GM13976 (cell line): ENCODE measurements around the gene GOLGA6L10.
A peak's percentile ranks its signal among the peaks of the same experiment; 100 is the strongest.
"Not testable (repeated sequence)": the region's sequence is repeated elsewhere in the genome, so short reads cannot be mapped to it uniquely, and the experiment has no call there.

Source experiments
- DNase-seq: peaks from one replicate; pipeline ENCODE4 v3.0.0; 2012; ENCODE audit warnings: low spot score
- in situ Hi-C: fragments of 300-500 bp; cut with MboI; formaldehyde crosslinking; loops from one replicate; pipeline ENCODE4 v1.12.0; 2022; ENCODE audit warnings: low sequenced_read_pairs, mixed read lengths, inconsistent platforms; ENCODE audit not compliant: unreplicated experiment

The GOLGA6L10 gene

GRCh38 chr15:82336180-82336647 is 13.1 kb downstream of the GOLGA6L10 start:
- in situ Hi-C loops: not testable (repeated sequence)
- DNase-seq: peak; percentile 16

- in situ Hi-C loops, DNase-seq: not testable (repeated sequence)
These were observed 14.3 kb downstream of the GOLGA6L10 start for GRCh38 chr15:82335006-82335405.

GRCh38 chr15:82334554-82334932 is 14.7 kb downstream of the GOLGA6L10 start:
- DNase-seq, in situ Hi-C loops: not testable (repeated sequence)

- in situ Hi-C loops, DNase-seq: not testable (repeated sequence)
These were observed 15.4 kb downstream of the GOLGA6L10 start for GRCh38 chr15:82333603-82334553.

GRCh38 chr15:82332711-82333602 is 16.3 kb downstream of the GOLGA6L10 start:
- in situ Hi-C loops, DNase-seq: not testable (repeated sequence)

- in situ Hi-C loops: not testable (repeated sequence)
- DNase-seq: peak; percentile 21
These were observed 17.5 kb downstream of the GOLGA6L10 start for GRCh38 chr15:82331576-82332304.

GRCh38 chr15:82330921-82331320 is 18.4 kb downstream of the GOLGA6L10 start:
- not testable (repeated sequence) for DNase-seq

GRCh38 chr15:82329039-82329438 is 20.2 kb downstream of the GOLGA6L10 start:
- in situ Hi-C loops, DNase-seq: not testable (repeated sequence)

More at GRCh38 chr15:82330921-82331320, 18.4 kb downstream of the GOLGA6L10 start:
- in situ Hi-C loops: not testable (repeated sequence)

GRCh38 chr15:82327372-82327771 is 21.9 kb downstream of the GOLGA6L10 start:
- DNase-seq, in situ Hi-C loops: not testable (repeated sequence)

- DNase-seq, in situ Hi-C loops: not testable (repeated sequence)
These were observed 22.4 kb downstream of the GOLGA6L10 start for GRCh38 chr15:82326896-82327295.

GRCh38 chr15:82325646-82326045 is 23.6 kb downstream of the GOLGA6L10 start:
- in situ Hi-C loops: not testable (repeated sequence)

GRCh38 chr15:82324831-82325230 is 24.4 kb downstream of the GOLGA6L10 start:
- DNase-seq, in situ Hi-C loops: not testable (repeated sequence)

More at GRCh38 chr15:82325646-82326045, 23.6 kb downstream of the GOLGA6L10 start:
- not testable (repeated sequence) for DNase-seq

- in situ Hi-C loops: not testable (repeated sequence)
These were observed 26.8 kb downstream of the GOLGA6L10 start for GRCh38 chr15:82322488-82322887.

GRCh38 chr15:82320861-82321260 is 28.4 kb downstream of the GOLGA6L10 start:
- in situ Hi-C loops, DNase-seq: not testable (repeated sequence)

More at GRCh38 chr15:82322488-82322887, 26.8 kb downstream of the GOLGA6L10 start:
- DNase-seq: not testable (repeated sequence)

GRCh38 chr15:82319522-82320278 is 29.6 kb downstream of the GOLGA6L10 start:
- DNase-seq, in situ Hi-C loops: not testable (repeated sequence)

- DNase-seq, in situ Hi-C loops: not testable (repeated sequence)
These were observed 31.0 kb downstream of the GOLGA6L10 start for GRCh38 chr15:82318281-82318680.

GRCh38 chr15:82317516-82317915 is 31.8 kb downstream of the GOLGA6L10 start:
- DNase-seq, in situ Hi-C loops: not testable (repeated sequence)
